Measurements from ENCODE around the gene DDX56. TPM values are rescaled to one million over a fixed set of nuclear protein-coding genes. Genes with fewer than 3 reads are reported as not detected.

DDX56 gene
- total and polyA plus RNA-seq, 2 of the 13 experiments (the other 11 are each of a cell fraction or from before 2014, with no cell fraction given): 82.6 to 120 TPM

- TF ChIP-seq ZNF784 (CRISPR knock-in tag; IDR thresholded peaks at IDR 0.05; ENCODE audit: borderline replicate concordance): 0 out of 2 replicates have a peak, but pooled peaks have one; percentile 39
- peak; percentile 79; the same call in 1 of the 2 replicates for TF ChIP-seq ZNF777 (CRISPR knock-in tag; IDR thresholded peaks at IDR 0.05)
- no peak for TF ChIP-seq SKI (IDR thresholded peaks at IDR 0.05; ENCODE audit: partially characterized antibody)
- no peak for TF ChIP-seq FOSL1 (CRISPR knock-in tag; IDR thresholded peaks at IDR 0.05; ENCODE audit: borderline replicate concordance)
- no peak for TF ChIP-seq TBP (CRISPR knock-in tag; IDR thresholded peaks at IDR 0.05)
- 0 out of 2 replicates have a peak, but pooled peaks have one; percentile 24 for TF ChIP-seq SIN3A (IDR thresholded peaks at IDR 0.05; ENCODE audit: borderline replicate concordance, low read depth, low read length)
- TF ChIP-seq, protein P1, sequence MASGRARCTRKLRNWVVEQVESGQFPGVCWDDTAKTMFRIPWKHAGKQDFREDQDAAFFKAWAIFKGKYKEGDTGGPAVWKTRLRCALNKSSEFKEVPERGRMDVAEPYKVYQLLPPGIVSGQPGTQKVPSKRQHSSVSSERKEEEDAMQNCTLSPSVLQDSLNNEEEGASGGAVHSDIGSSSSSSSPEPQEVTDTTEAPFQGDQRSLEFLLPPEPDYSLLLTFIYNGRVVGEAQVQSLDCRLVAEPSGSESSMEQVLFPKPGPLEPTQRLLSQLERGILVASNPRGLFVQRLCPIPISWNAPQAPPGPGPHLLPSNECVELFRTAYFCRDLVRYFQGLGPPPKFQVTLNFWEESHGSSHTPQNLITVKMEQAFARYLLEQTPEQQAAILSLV (CRISPR knock-in tag; IDR thresholded peaks at IDR 0.05; ENCODE audit: borderline replicate concordance): no peak
- TF ChIP-seq ZNF234 (CRISPR knock-in tag; conservative IDR thresholded peaks at IDR 0.05): no peak
- TF ChIP-seq SIX1 (CRISPR knock-in tag; IDR thresholded peaks at IDR 0.05; ENCODE audit: borderline replicate concordance): peak; percentile 25; the same call in 1 of the 2 replicates
- no peak for TF ChIP-seq ZSCAN20 (CRISPR knock-in tag; IDR thresholded peaks at IDR 0.05; ENCODE audit: borderline replicate concordance)
- TF ChIP-seq NFATC3 (CRISPR knock-in tag; IDR thresholded peaks at IDR 0.05): 0 out of 2 replicates have a peak, but pooled peaks have one; percentile 41
- TF ChIP-seq ZNF883 (CRISPR knock-in tag; IDR thresholded peaks at IDR 0.05; ENCODE audit: not compliant biosample characterization): peak; percentile 50
- 0 out of 2 replicates have a peak, but pooled peaks have one; percentile 13 for TF ChIP-seq ZFP82 (CRISPR knock-in tag; IDR thresholded peaks at IDR 0.05; ENCODE audit: borderline replicate concordance)
- 0 out of 2 replicates have a peak, but pooled peaks have one; percentile 88 for TF ChIP-seq ZXDC (CRISPR knock-in tag; IDR thresholded peaks at IDR 0.05)
- TF ChIP-seq ZNF780A (CRISPR knock-in tag; IDR thresholded peaks at IDR 0.05): 0 out of 2 replicates have a peak, but pooled peaks have one; percentile 60
- TF ChIP-seq MBNL3 (CRISPR knock-in tag; conservative IDR thresholded peaks at IDR 0.05): no peak
- TF ChIP-seq ZNF749 (CRISPR knock-in tag; IDR thresholded peaks at IDR 0.05; ENCODE audit: borderline replicate concordance): 0 out of 2 replicates have a peak, but pooled peaks have one; percentile 19
- no peak for TF ChIP-seq SMAD3 (CRISPR knock-in tag; IDR thresholded peaks at IDR 0.05)
- TF ChIP-seq ZNF83 (CRISPR knock-in tag; IDR thresholded peaks at IDR 0.05; ENCODE audit: borderline replicate concordance): 0 out of 2 replicates have a peak, but pooled peaks have one; percentile 67
- no peak for TF ChIP-seq ZKSCAN1 (IDR thresholded peaks at IDR 0.05; ENCODE audit: low read length)
- TF ChIP-seq ZNF839 (CRISPR knock-in tag; IDR thresholded peaks at IDR 0.05; ENCODE audit: borderline replicate concordance): peak; percentile 65; the same call in 1 of the 2 replicates
- TF ChIP-seq ASH2L (IDR thresholded peaks at IDR 0.05; ENCODE audit: insufficient read length, low read depth, low read length): no peak
- TF ChIP-seq ZNF333 (CRISPR knock-in tag; IDR thresholded peaks at IDR 0.05; ENCODE audit: borderline replicate concordance): peak; percentile 19
- TF ChIP-seq ZMYM2 (CRISPR knock-in tag; IDR thresholded peaks at IDR 0.05): 0 out of 2 replicates have a peak, but pooled peaks have one; percentile 9
- TF ChIP-seq ZNF672 (CRISPR knock-in tag; IDR thresholded peaks at IDR 0.05): no peak
These were observed 7.5 kb upstream of the DDX56 start (continued) for GRCh38 chr7:44580945-44581878.

Data from HepG2 (cell line).